Measurements from ENCODE around the gene GLIS2.

Gene GLIS2

DNA sequence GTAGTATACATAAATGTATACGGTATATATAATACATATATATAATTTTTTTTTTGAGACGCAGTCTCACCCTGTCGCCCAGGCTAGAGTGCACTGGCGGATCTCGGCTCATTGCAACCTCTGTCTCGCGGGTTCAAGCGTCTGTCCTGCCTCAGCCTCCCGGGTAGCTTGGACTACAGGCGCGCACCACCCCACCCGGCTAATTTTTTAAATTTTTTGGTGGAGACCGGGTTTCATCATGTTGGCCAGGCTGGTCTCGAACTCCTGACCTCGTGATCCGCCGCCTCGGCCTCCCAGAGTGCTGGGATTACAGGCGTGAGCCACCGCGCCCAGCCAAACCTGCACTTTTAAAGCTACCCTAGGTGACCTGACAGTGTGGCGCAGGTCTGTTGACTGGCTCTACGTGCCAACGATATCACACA, 34.5 kb downstream of the GLIS2 start:
- no peak for DNase-seq (ENCODE audit: low read depth in 1 of 2, low spot score in 1 of 2)

GRCh38 chr16:4350787-4351659, 35.2 kb downstream of the GLIS2 start, which contains the start of gene PAM16:
Gene PAM16 (minus strand): TSS chr16:4351321. CDS start chr16:4351234, 87 bp downstream.
- DNase-seq (ENCODE audit: low read depth in 1 of 2, low spot score in 1 of 2), result peak; percentile 97 to 98

- DNase-seq (ENCODE audit: low read depth in 1 of 2, low spot score in 1 of 2), result no peak
These were observed 36.0 kb downstream of the GLIS2 start for GRCh38 chr16:4351880-4352279.

DNA sequence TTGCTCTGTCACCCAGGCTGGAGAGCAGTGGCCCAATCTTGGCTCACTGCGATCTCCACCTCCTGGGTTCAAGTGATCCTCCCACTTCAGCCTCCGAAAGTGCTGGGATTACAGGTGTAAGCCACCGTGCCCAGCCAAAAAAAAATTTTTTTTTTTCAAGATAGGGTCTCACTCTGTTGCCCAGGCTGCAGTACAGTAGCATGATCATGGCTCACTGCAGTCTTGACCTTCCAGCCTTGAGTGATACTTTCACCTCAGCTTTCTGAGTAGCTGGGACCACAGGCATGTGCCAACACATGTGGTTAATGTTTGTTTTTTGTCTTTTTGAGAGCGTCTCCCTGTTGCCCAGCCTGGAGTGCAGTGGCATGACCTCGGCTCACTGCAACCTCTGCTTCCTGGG, 37.0 kb downstream of the GLIS2 start:
- no peak for DNase-seq (ENCODE audit: low read depth in 1 of 2, low spot score in 1 of 2)

DNA sequence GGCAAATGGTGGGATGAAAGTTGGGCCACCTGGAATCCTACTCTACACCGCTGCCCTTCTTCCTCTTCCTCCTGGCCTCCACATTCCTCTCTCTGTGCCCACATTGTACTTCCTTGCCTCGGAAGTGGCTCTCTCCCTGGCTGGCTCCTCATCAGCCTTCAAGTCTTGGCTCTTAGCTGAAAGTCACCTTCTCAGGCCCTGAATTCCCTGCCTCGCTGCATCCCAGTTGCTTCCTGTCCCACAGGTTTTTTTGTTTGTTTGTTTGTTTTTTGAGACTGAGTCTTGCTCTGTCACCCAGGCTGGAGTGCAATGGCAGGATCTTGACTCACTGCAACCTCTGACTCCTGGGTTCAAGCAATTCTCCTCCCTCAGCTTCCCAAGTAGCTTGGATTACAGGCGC, 37.8 kb downstream of the GLIS2 start:
- no peak for DNase-seq (ENCODE audit: low read depth in 1 of 2, low spot score in 1 of 2)

DNA sequence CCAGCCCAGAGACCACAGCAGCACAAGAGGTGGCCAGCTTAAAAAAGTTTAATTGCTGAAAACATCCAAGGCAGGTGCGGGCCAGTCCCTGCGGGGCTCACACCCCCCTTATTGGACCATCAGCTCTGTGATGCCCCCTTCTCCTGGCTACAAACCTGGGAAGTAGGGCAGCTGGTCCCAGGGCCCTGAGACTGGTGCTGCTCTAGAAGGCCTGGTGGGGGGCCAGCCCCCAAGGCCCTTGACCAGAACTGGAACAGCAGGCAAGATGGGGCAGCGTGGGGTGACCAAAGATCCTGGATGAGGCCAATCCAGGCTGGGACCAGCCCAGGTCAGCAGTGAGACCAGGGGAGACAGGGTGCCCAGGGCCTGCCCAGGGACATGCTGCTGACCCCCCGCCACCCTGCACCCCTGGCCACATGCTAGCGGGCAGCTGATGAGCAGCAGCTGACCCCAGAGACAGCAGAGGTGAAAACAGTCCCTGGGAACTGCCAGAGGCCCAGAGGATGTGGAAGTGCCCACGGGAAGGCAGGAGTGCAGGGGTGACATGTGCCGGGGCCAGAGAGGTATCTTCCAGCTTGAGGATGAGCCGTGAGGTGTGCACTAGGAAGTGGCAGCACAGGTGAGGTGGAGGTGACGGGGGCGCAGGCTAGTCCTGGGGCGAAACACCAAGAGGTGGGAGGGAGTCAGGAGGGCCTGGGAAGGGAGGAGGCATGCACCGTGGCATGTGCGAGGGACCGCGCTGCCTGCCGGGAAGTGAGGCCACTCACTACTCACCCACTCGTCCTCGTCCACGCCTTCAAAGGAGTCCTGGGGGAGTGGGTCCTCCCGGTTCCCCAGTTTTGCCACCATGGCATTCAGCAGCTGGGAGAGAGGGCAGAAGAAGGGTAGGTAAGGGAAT, 38.9 kb downstream of the GLIS2 start:
- no peak for DNase-seq (ENCODE audit: low read depth in 1 of 2, low spot score in 1 of 2)

DNA sequence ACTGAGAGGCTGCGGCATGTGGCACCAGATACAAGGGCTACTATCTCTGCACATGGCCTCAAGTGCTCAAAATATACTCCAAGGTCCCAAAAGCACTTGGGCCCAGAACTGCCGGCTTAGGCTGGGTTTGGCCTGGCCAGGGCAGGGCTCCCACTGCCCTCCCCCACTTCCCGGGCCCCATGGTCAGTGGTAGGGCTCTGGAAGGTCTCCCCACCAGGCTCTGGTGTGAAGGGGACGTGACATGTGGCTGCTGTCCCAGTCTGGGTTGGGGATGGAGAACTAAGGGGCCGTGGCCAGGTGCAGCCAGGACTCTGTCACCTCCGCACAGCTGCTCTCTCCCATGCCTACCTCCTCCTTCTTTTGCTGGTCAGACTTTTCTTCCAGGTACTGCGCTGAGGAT, 41.0 kb downstream of the GLIS2 start:
- DNase-seq (ENCODE audit: low read depth in 1 of 2, low spot score in 1 of 2), result no peak

GRCh38 chr16:4358236-4358635, 42.4 kb downstream of the GLIS2 start:
- no peak for DNase-seq (ENCODE audit: low read depth in 1 of 2, low spot score in 1 of 2)

DNA sequence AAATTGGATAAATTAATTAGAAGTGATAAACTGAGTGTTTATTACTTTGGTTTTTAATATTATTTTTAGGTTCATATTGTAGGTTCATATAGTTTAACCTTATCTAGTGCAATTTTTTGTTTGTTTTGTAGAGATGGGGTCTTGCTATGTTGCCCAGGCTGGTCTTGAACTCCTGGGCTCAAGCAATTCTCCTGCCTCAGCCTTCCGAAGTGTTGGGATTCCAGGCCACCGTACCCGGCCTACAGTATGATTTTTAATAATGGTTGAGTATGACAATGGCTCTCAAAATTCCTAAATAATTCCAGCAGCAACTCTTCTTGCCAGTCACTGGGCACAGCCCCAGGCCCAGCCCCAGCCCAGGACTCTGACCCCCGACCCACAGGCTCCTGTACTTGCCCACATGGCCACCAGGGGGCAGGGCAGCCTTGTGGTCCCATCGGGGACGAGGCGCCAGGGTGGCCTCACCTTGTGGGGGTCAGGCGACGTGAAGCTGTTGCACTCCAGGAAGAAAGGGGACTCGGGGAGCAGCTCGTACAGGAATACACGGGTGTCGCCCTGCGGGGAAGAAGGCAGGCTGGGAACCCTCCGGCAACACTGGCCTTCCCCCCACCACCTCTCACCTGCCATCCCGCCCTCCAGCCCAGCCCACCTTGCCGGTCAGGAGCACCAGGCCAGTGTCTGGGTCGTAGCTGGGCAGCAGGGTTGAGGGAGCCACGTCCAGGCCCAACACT, 43.1 kb downstream of the GLIS2 start:
- peak; percentile 51 to 59 for DNase-seq (ENCODE audit: low read depth in 1 of 2, low spot score in 1 of 2)

DNA sequence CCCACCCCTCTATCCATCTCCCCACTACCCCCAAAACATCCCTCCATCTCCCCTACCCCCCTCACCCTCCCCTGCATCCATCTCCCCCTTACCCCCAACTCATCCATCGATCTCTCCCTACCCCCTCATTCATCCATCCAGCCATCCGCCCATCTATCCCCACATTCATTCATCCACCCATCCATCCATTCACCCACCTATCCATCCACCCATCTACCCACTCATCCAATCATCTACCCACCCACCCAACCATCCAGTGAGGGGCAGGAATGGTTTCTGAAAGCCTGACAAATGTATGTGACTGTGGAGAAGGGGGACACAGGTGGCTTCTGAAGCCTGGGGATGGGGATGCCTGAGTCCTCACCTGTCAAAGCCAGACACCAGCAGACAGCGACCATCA, 44.0 kb downstream of the GLIS2 start:
- DNase-seq (ENCODE audit: low read depth in 1 of 2, low spot score in 1 of 2), result no peak

- DNase-seq (ENCODE audit: low read depth in 1 of 2, low spot score in 1 of 2), result no peak
These were observed 44.7 kb downstream of the GLIS2 start for GRCh38 chr16:4360538-4361021.

- DNase-seq (ENCODE audit: low read depth in 1 of 2, low spot score in 1 of 2), result no peak
These were observed 45.4 kb downstream of the GLIS2 start for GRCh38 chr16:4361033-4361943.

GRCh38 chr16:4361944-4362311, 46.1 kb downstream of the GLIS2 start:
- DNase-seq (ENCODE audit: low read depth in 1 of 2, low spot score in 1 of 2), result no peak

DNA sequence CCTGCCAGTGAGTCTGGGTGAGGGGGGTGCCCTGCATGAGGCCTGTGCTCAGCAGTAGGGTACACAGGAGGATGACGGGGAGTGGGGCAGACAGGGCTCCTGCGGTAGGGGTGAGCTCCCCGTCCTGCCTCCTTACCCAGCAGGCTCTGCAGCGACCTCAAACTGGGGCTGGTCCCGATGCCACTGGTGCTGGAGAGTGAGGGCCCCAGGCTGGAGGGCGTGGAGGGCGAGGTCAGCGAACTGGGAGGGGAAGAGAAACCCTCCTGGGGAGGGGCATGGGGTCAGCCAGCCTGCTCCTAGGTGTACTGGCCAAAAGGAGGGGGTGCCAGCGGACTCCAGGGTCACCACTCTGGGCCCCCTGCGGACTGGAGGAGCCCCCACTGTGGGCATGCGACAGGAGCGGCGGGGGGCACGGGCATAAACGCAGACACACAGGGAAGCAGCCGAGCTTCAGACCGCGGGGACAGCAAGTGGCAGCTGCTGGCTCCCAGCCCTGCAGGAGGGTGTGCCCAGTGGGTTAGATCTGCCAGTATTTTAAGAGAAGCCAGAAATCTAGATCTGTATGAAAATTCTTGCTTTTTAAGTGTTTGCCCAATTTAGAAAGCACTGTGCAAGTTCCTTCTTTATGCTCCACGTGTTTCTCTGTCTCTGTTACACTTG, 46.7 kb downstream of the GLIS2 start:
- DNase-seq (ENCODE audit: low read depth in 1 of 2, low spot score in 1 of 2), result no peak

- no peak for DNase-seq (ENCODE audit: low read depth in 1 of 2, low spot score in 1 of 2)
These were observed 48.5 kb downstream of the GLIS2 start for GRCh38 chr16:4364196-4365013.

- DNase-seq (ENCODE audit: low read depth in 1 of 2, low spot score in 1 of 2), result no peak
These were observed 49.1 kb downstream of the GLIS2 start for GRCh38 chr16:4365014-4365406.

- DNase-seq (ENCODE audit: low read depth in 1 of 2, low spot score in 1 of 2), result no peak
These were observed 49.7 kb downstream of the GLIS2 start for GRCh38 chr16:4365615-4366014.

DNA sequence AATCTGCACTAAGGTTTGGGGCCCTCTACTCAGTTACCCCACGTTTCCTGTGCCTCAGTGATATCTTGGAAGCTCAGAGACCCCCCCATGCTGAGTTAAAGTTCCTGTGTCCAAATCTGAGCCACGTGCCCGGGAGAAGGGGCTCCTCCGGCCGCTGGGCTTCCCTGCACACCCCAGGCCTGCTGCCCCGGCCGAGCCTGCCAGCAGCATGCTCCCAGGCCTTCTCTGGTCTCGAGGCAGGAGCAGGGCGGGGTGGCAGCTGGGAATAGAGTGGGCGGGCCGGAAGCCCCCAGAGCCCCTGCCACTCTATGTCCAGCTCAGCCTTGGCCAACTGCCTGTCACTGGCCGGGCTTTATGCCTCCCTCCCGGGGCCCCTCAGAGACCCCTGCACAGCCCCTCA, 50.1 kb downstream of the GLIS2 start:
- no peak for DNase-seq (ENCODE audit: low read depth in 1 of 2, low spot score in 1 of 2)

DNA sequence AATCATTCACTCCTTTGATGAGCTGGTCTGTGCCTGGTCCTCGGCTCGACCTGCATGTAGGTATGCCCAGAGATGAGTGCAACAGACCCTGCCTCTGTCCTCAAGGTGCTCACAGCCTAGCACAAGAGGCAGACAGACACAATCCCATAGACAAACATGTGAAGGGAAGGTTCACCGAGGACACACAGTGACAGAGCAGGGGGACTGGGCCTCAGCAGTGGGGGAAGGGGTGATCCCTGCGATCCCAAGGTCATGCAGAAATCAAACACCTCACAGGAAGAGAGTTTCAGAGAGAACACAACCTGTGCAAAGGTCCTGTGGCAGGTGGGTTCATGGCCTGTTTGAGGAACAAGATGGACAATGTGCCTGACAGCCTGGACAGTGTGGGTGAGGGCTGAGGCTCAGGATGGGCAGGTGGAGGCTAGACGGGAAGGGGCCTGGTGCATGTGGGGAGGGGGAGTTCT, 51.6 kb downstream of the GLIS2 start:
- no peak for DNase-seq (ENCODE audit: low read depth in 1 of 2, low spot score in 1 of 2)

All from activated CD4-positive, alpha-beta T cell treated with anti-CD3 and anti-CD28 coated beads, Interleukin-2, amount 50 U/mL, for 24 hours (primary cell).